Astrocyte (in vitro differentiated cells and primary cell): ENCODE data around the gene VIPR2. TPM values are rescaled to one million over a fixed set of nuclear protein-coding genes. Genes with fewer than 3 reads are reported as not detected.

Source experiments
- DNase-seq: peaks from one replicate; pipeline ENCODE4 v3.0.0-alpha.2; 2010; ENCODE audit warnings: low read depth
- FAIRE-seq: peaks from 2 replicates; lab custom pipeline; 2011; peaks lifted over from hg19 to GRCh38; lab: Jason Lieb, UNC
- H2AFZ ChIP-seq: 2 replicates; pipeline ENCODE4 v1.6.0; 2012; ENCODE audit warnings: low read depth, low read length, inconsistent platforms
- H3K27ac ChIP-seq: 2 replicates; pipeline ENCODE4 v1.5.1; 2011; ENCODE audit warnings: low read depth, low read length, inconsistent platforms
- H3K27me3 ChIP-seq: 2 replicates; pipeline ENCODE4 v1.6.0; 2011; ENCODE audit warnings: low read length, inconsistent platforms; ENCODE audit not compliant: insufficient read depth
- H3K36me3 ChIP-seq: 2 replicates; pipeline ENCODE4 v1.5.1; 2011; ENCODE audit warnings: low read length, inconsistent platforms; ENCODE audit not compliant: insufficient read depth
- H3K4me1 ChIP-seq: 2 replicates; pipeline ENCODE4 v1.5.1; 2011; ENCODE audit warnings: low read length, inconsistent platforms; ENCODE audit not compliant: insufficient read depth
- H3K4me2 ChIP-seq: 2 replicates; pipeline ENCODE4 v1.6.0; 2012; ENCODE audit warnings: low read length, inconsistent platforms
- H3K4me3 ChIP-seq: 2 replicates; pipeline ENCODE4 v1.5.1; 2011; ENCODE audit warnings: low read depth, mild to moderate bottlenecking, low read length, inconsistent platforms; ENCODE audit not compliant: insufficient read depth
- H3K79me2 ChIP-seq: 2 replicates; pipeline ENCODE4 v1.6.0; 2012; ENCODE audit warnings: mild to moderate bottlenecking, low read length, inconsistent platforms; ENCODE audit not compliant: insufficient read depth
- H3K9ac ChIP-seq: 2 replicates; pipeline ENCODE4 v1.6.0; 2012; ENCODE audit warnings: mild to moderate bottlenecking, low read length, inconsistent platforms
- H3K9me3 ChIP-seq: 2 replicates; pipeline ENCODE4 v1.5.1; 2012; ENCODE audit warnings: low read depth, mild to moderate bottlenecking, low read length, inconsistent platforms; ENCODE audit not compliant: insufficient read depth
- H4K20me1 ChIP-seq: 2 replicates; pipeline ENCODE4 v1.6.0; 2012; ENCODE audit warnings: low read length, inconsistent platforms; ENCODE audit not compliant: insufficient read depth
- H3K27ac Mint-ChIP-seq: one replicate; pipeline ENCODE4 v1.8.0; 2021; ENCODE audit warnings: mild to moderate bottlenecking, mixed read lengths; ENCODE audit not compliant: unreplicated experiment
- H3K27me3 Mint-ChIP-seq: one replicate; pipeline ENCODE4 v1.8.0; 2021; ENCODE audit warnings: low read depth, mixed read lengths; ENCODE audit not compliant: unreplicated experiment
- H3K36me3 Mint-ChIP-seq: one replicate; pipeline ENCODE4 v1.8.0; 2021; ENCODE audit warnings: low read depth, mixed read lengths; ENCODE audit not compliant: unreplicated experiment
- H3K4me1 Mint-ChIP-seq: one replicate; pipeline ENCODE4 v1.8.0; 2021; ENCODE audit warnings: low read depth, mixed read lengths; ENCODE audit not compliant: unreplicated experiment
- H3K4me3 Mint-ChIP-seq: one replicate; pipeline ENCODE4 v1.8.0; 2021; ENCODE audit warnings: mild to moderate bottlenecking, moderate library complexity, mixed read lengths; ENCODE audit not compliant: unreplicated experiment
- H3K9me3 Mint-ChIP-seq: one replicate; pipeline ENCODE4 v1.8.0; 2021; ENCODE audit warnings: mild to moderate bottlenecking, mixed read lengths; ENCODE audit not compliant: unreplicated experiment
- CTCF ChIP-seq: IDR thresholded peaks from 2 replicates; pipeline ENCODE4 v1.5.1; 2011; ENCODE audit warnings: low read depth, mild to moderate bottlenecking, inconsistent platforms, low read length, moderate library complexity; ENCODE audit not compliant: insufficient read depth
- EZH2 ChIP-seq: IDR thresholded peaks from 2 replicates; pipeline ENCODE4 v1.6.1; 2012; ENCODE audit warnings: mild to moderate bottlenecking, low read length, inconsistent platforms; ENCODE audit not compliant: insufficient read depth
- total RNA-seq: library from RNA; stranded (reverse); gene quantifications from 2 replicates; pipeline ENCODE4 v1.2.1, GENCODE V29; 2021

The VIPR2 gene
- total RNA-seq, 1 donor from 2014 or later: 0.68 TPM

- Histone ChIP-seq H3K4me2 (no peak overlapping the region), H3K9me3 (no peaks in the 10 kb centered on the region), H3K27me3 (no peaks in the 10 kb centered on the region), H3K36me3 (no peaks in the 10 kb centered on the region), H4K20me1 (no peaks in the 10 kb centered on the region), H3K9ac (no peak overlapping the region), H2AFZ (no peak overlapping the region), H3K4me3 (no peak overlapping the region), H3K79me2 (no peaks in the 10 kb centered on the region), H3K27ac (no peak overlapping the region), H3K4me1 (no peaks in the 10 kb centered on the region)
- peaks cover 25% of the 10 kb centered on the region for H3K27me3 Mint-ChIP-seq
- H3K27ac Mint-ChIP-seq: no peak overlapping the region
- FAIRE-seq (no peak), DNase-seq (no peak)
- no peaks in the 10 kb centered on the region for H3K4me1 Mint-ChIP-seq
- no peaks in the 10 kb centered on the region for H3K36me3 Mint-ChIP-seq
- peaks cover 3% of the 10 kb centered on the region for H3K9me3 Mint-ChIP-seq
- no peak overlapping the region for H3K4me3 Mint-ChIP-seq
- TF ChIP-seq EZH2 (no peak), CTCF (no peak)
Observed at GRCh38 chr7:159066816-159067575, 77.7 kb downstream of the VIPR2 start.

- no peaks in the 10 kb centered on the region for H3K27me3 ChIP-seq
- H4K20me1 ChIP-seq: no peaks in the 10 kb centered on the region
- H3K36me3 Mint-ChIP-seq: no peaks in the 10 kb centered on the region
- FAIRE-seq (no peak), DNase-seq (no peak)
- H3K9me3 Mint-ChIP-seq: peaks cover 3% of the 10 kb centered on the region
- H2AFZ ChIP-seq: no peak overlapping the region
- no peak overlapping the region for H3K27ac ChIP-seq
- no peaks in the 10 kb centered on the region for H3K4me1 Mint-ChIP-seq
- peaks cover 25% of the 10 kb centered on the region for H3K27me3 Mint-ChIP-seq
- TF ChIP-seq EZH2 (no peak), CTCF (no peak)
- no peak overlapping the region for H3K9ac ChIP-seq
- no peak overlapping the region for H3K4me2 ChIP-seq
- H3K4me3 Mint-ChIP-seq: no peak overlapping the region
- H3K4me1 ChIP-seq: no peaks in the 10 kb centered on the region
- no peak overlapping the region for H3K4me3 ChIP-seq
- no peaks in the 10 kb centered on the region for H3K36me3 ChIP-seq
- no peaks in the 10 kb centered on the region for H3K9me3 ChIP-seq
- no peak overlapping the region for H3K27ac Mint-ChIP-seq
- no peaks in the 10 kb centered on the region for H3K79me2 ChIP-seq
Observed at GRCh38 chr7:159065852-159066480, 78.7 kb downstream of the VIPR2 start.
